NCI-H2196 treated with DMSO at 0.1 percent for 48 hours (cell line): ENCODE data around the gene MMAB.

ENCODE experiments used
- DNase-seq: peaks from one replicate; lab custom pipeline; 2025; ENCODE audit not compliant: unreplicated experiment; lab: John Stamatoyannopoulos, UW

MMAB gene

DNA sequence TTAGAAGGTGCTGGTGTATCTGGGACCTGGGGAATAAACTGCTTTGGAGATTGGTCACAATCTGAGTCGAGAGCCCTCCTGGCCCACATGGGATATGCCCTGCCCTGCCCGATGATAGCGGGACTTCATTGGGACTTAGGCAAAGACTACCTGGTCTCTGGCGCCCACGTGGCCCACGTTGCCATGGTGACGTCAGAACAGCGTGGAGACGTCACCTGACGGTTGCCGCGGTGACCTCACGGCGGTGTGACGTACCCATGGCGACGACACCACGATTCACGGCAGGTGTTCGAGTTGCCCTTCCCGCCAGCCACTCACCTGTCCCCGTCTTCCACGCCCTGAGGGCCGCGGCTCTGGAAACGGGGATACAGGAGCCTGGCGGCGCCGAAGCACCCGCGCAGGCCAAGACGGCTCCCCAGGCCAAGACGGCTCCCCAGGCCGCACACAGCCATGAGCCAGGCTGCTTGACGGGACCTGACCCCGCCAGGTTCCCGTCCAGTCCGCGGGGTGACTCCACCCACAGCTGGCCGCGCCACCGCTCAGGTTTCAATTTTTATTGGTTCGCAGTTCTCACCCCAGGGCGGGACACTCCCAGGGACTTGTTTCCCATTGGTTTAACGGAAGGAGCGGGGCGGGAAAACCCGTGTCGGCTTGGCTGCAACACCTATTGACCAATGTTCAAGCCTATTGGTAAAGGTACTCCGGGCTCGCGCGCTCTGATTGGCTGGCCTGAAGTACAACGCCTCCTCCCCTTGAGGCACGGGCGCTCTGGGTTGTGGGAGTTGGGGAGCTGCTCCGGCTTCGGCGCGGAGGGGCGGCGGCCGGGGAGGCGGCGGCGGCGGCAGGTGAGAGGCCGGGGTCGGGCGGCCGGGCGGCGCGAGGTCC, at the start of gene MMAB, which contains the start of gene MVK:
TSS of gene MMAB (minus strand) at position 476 of the 885 bp plus-strand sequence. CDS start at position 452, 24 bp downstream.
TSS of gene MVK (plus strand) at position 766 of the 885 bp plus-strand sequence. CDS start 1,029 bp downstream, outside the sequence.
- DNase-seq: peak; percentile 99

DNA sequence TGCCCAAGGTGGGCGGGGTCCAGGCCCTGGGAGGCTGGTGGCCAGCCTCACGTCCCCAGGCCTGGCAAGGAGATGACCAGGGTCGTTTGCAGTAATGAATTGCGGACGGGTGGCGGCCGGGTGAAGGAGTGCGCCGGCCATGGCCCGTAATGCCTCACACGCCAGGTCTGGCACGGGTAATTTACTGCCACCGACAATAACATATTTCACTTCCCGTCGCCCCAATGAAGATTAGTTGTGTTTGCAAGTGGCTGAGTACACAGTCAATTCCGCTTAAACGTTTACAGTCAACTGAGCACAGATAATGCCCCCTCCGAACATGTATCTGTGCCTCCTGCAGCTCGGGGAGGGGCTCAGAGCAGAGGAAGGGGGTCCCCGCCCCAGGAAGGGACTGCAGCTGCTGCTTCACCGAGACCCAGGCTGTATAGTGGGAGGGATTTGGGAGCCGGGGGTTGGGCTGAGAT, 48.6 kb upstream of the MMAB start:
- DNase-seq: peak; percentile 28

DNA sequence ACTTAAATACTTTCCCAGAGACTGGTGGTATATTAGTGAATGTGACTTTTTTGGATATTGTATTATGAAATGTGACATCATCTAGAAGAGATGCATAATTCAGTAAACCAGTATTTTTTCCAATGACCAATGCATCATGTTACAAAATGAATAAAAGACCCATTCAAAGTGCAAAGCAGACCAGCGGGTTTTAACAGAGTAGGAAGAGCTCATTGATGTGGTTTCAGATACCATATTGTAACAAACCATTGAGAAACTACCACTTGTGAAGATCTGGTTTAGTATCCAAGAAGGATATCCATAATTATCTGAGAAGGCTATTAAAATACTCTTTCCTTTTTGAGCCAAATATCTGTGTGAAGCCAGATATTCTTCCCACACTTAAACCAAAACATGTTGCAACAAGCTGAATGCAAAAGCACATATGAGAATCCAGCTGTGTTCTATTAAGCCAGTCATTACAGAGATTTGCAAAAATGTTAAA, 47.9 kb upstream of the MMAB start:
- DNase-seq: peak; percentile 23

- no peak for DNase-seq
Measured at GRCh38 chr12:109619002-109619604, 45.8 kb upstream of the MMAB start.

- DNase-seq: no peak
Measured at GRCh38 chr12:109618082-109618481, 44.8 kb upstream of the MMAB start.

GRCh38 chr12:109617491-109617890, 44.2 kb upstream of the MMAB start:
- no peak for DNase-seq

DNA sequence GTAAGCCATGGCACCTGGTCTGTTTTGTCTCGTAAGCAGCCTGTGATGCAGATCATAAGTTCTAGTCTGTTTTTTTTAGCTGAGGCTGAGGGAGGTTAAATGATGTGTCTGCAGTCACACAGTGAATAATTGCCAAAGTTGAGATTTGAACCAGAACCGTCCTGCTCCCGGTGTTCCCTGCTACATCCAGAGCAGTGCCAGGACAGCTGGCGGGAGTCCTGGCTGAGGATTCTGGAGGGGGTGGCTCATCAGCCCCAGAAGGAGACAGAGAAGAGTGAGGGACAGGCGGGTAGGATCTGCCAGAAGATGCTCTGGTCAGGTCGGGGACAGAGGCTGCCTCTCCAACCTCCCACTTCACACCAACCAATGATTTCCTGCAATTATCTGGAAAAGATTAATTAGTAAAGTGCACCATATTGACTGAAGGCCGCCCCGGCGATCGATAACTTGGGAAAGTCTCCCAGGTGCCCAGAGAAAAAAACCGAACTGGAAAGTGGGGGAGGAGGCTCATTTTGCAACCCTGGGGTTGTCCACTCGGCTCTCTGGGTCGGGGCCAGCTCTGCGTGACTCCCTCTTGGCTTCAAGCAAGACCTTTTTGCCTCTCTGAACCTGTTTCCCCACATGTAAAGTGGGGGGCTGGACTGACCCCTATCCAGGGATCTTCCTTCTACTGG, 42.4 kb upstream of the MMAB start:
- no peak for DNase-seq

DNA sequence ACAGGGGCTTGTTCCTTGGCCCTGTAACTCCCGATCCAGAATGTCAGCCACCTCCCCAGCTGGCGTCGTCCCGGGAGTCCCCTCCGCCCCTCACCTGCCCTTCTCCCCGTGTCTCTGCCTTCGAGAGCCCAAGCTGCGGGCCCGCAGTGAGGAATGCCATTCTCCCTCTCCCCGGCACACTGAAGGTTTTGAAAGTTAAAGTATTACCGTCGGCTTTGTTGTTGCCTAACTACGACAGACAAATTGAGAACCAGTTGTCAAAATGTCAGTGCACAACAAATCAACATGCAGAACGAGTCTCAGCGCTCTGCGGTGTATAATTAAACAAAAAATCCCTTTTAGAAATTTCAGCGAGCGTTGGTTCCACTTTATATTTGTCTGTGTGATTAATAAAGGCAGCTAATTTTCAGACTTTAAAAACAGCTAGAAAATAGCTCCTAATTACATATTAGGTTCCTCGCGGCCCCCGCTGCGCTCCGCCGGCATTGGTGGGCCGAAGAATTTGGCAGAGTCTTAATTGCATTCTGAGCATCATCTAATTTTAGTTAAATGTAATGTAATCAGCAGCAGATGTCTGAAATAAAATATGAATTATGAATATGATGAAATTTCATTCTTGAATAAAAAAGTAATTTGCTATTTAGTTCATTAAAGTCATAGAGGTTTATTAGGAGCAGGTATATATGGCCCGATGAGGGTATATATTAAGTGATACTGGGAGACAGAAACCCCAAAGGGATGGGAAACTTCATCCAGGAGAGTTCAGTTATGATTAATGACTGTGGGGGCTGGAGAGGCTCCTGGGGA, 40.5 kb upstream of the MMAB start:
- DNase-seq: no peak

- no peak for DNase-seq
Measured at GRCh38 chr12:109612975-109613502, 39.7 kb upstream of the MMAB start.

- DNase-seq: no peak
Measured at GRCh38 chr12:109612003-109612402, 38.7 kb upstream of the MMAB start.

DNA sequence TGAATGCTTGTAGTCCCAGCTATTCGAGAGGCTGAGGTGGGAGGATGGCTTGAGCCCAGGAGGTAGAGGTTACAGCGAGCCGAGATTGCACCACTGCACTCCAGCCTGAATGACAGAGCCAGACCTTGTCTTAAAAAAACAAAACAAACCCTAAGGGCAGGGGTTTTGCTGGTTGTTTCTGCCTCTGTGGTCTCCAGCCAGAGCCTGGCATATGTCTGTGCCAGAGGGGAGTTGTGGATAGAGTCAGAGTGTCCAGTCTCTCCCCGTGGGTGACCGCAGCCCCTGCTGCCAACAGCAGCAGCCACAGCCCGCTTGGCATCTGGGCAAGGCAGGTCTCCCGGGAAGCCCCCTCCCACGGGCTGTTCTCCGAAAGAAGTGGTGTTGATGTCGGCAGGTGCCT, 37.9 kb upstream of the MMAB start:
- no peak for DNase-seq

- no peak for DNase-seq
Measured at GRCh38 chr12:109610523-109610922, 37.2 kb upstream of the MMAB start.

DNA sequence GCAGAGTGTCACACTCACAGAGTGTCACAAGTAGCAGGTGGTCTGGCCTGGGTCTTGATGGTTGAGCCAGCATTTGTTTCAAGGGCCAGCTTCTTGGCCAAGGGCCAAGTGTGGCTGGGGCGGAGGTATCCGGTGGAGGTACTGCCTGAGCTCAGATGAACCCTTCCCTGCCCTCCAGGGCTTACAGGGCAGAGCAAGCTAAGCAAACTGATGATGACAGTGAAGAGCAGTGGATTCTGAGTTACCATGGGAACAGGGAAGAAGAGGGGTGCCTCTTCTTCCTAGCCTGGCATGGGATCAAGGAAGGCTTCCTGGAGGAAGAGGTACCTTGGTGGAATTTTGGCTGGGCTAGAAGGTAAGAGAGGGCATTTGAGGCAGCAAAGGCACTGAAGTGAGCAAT, 36.0 kb upstream of the MMAB start:
- no peak for DNase-seq

DNA sequence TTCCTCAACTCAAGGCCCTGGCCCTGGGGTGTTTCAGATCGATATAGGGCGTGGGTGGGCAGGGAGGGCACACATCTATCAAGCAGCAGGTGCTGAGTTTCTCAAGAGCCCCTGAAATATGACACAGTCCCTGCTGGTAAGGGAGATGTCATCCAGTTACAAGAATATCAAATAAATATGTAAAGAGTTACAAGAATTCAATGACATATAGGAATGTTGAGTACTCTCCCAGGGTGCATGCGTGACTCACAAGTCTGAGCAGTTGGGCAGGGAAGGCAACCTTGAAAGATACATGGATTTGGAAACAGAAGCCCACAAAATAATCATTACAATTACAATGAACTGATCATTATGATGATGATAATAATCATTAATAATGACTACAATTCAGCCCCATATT, 35.5 kb upstream of the MMAB start:
- no peak for DNase-seq

GRCh38 chr12:109608270-109608669, 35.0 kb upstream of the MMAB start:
- no peak for DNase-seq

DNA sequence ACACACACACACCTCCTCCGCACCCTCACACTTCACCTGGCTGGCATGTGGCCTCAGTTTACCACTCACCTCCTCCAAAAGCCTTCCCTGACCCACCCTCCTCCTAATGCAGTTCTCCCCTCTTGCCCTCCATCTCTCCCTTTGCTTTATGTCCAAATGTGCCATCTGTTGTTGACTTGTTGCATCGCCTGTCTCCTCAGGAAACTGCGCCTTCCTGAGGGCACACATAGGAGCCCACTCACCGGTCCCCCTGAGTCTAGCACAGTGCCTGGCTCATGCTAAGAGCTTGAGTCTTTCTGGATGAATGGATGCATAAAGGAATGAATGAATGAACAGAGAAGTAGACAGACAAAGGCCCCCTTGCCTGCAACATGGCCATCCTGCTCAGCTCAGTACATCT, 34.3 kb upstream of the MMAB start:
- no peak for DNase-seq

DNA sequence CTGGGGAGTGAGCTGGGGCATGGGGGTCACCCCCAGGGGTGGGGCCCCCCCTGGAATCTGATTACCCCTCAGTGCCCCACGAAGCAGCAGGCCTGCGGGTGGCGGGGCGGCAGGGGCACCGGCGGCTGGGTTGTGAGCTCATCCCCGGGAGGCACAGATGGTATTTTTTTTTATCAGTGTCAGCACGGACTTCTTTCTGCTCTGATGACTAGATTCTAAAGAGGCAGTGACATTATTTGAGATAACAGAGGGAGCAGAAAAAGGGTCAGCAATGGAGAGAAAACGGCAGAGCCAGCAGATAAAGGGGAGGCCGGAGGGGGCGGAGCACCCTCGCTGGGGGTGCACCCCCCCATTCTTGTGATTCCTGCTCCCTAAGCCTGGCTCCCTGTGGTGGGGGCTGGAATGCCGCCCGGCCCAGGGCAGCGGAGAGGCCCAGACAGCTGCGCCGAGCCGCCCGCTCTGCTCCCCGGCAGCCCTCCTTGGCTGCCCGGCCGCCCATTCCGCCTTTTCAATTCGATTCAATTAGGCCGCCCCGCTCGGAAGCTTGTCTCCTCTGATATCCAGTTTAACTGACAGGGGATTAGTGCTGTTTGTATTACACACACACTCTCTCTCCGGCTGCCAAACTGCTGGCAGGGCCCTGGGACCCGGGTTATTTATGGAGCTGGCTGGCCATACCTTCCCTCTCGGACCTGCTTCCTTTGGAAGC, 33.2 kb upstream of the MMAB start:
- DNase-seq: no peak

DNA sequence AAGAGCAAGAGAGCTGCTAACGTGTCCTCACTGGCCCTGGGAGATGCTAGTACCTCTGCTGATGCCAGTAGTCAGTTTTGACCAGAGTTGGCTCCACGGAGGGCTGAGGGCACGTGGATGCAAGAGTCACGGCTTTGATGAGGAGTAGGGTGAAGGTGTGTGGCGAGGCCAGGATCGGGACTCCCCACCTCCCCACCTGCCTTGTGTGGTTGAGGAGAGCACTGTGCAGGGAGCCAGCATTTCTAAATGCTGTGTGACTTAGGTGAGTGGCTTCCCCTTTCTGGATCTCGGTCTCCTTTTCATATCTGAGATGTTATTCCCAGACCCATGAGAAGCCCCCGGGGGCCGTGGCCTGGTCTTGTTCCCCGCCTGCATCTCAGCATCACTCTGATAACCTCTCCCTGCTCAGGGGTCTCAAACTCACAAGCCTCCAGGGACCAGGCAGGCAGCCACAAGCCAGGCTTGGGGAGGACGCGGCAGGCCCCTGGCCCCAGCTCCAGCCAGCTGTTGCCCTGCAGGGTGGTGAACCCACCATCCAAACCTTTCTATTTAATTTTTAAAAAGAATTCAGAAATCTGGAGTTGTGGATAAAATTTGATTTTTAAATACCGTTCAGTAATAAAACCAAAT, 32.4 kb upstream of the MMAB start:
- DNase-seq: no peak

GRCh38 chr12:109605016-109605415, 31.7 kb upstream of the MMAB start:
- DNase-seq: no peak
